ENCODE data around the gene RNF144B.

RNF144B gene

GRCh38 chr6:18424201-18424600 is 37.1 kb downstream of the RNF144B start:
- H2AFZ ChIP-seq (ENCODE audit: low read length): no peak overlapping the region
- no peak overlapping the region for H3K4me2 ChIP-seq (ENCODE audit: low read depth, low read length, poor library complexity, severe bottlenecking)
- H3K9ac ChIP-seq (ENCODE audit: low read depth, low read length, poor library complexity, severe bottlenecking): no peak overlapping the region
- H3K9me2 ChIP-seq (replicated peaks; ENCODE audit: low read depth, low read length): no peaks in the 10 kb centered on the region
- no peaks in the 10 kb centered on the region for H4K20me1 ChIP-seq (ENCODE audit: insufficient read depth, low read length, poor library complexity, severe bottlenecking)
- TF ChIP-seq EZH2phosphoT487 (IDR thresholded peaks at IDR 0.05; ENCODE audit: borderline replicate concordance): no peak
- TF ChIP-seq CTCF (conservative IDR thresholded peaks at IDR 0.05; ENCODE audit: low read length): no peak
- no peaks in the 10 kb centered on the region for H3K27me3 ChIP-seq (ENCODE audit: insufficient read depth, low read length, poor library complexity, severe bottlenecking)
- no peaks in the 10 kb centered on the region for H3K9me3 ChIP-seq (ENCODE audit: insufficient read depth, low read depth, low read length)
- H3F3A ChIP-seq (ENCODE audit: low read depth): no peaks in the 10 kb centered on the region
- H3K36me3 ChIP-seq (ENCODE audit: insufficient read depth, low read length): no peaks in the 10 kb centered on the region
- H3K4me3 ChIP-seq (ENCODE audit: low read length, poor library complexity, severe bottlenecking): no peak overlapping the region
- H3K4me1 ChIP-seq (ENCODE audit: insufficient read depth, low read length, poor library complexity, severe bottlenecking): no peaks in the 10 kb centered on the region
- H3K79me2 ChIP-seq (ENCODE audit: insufficient read depth, low read length): no peaks in the 10 kb centered on the region

- H3K4me2 ChIP-seq (ENCODE audit: low read depth, low read length, poor library complexity, severe bottlenecking): no peak overlapping the region
Observed at GRCh38 chr6:18425218-18425617, 38.1 kb downstream of the RNF144B start.

GRCh38 chr6:18427296-18427695 is 40.1 kb downstream of the RNF144B start:
- TF ChIP-seq CTCF (conservative IDR thresholded peaks at IDR 0.05; ENCODE audit: low read length): no peak
- no peak for TF ChIP-seq EZH2phosphoT487 (IDR thresholded peaks at IDR 0.05; ENCODE audit: borderline replicate concordance)
- Histone ChIP-seq H3F3A (ENCODE audit: low read depth) (no peaks in the 10 kb centered on the region), H3K4me3 (ENCODE audit: low read length, poor library complexity, severe bottlenecking) (no peak overlapping the region), H3K79me2 (ENCODE audit: insufficient read depth, low read length) (no peaks in the 10 kb centered on the region), H3K4me1 (ENCODE audit: insufficient read depth, low read length, poor library complexity, severe bottlenecking) (no peaks in the 10 kb centered on the region), H3K9me3 (ENCODE audit: insufficient read depth, low read depth, low read length) (no peaks in the 10 kb centered on the region), H3K9me2 (replicated peaks; ENCODE audit: low read depth, low read length) (no peaks in the 10 kb centered on the region), H3K36me3 (ENCODE audit: insufficient read depth, low read length) (no peaks in the 10 kb centered on the region), H3K4me2 (ENCODE audit: low read depth, low read length, poor library complexity, severe bottlenecking) (no peak overlapping the region), H2AFZ (ENCODE audit: low read length) (no peak overlapping the region), H3K27me3 (ENCODE audit: insufficient read depth, low read length, poor library complexity, severe bottlenecking) (no peaks in the 10 kb centered on the region), H4K20me1 (ENCODE audit: insufficient read depth, low read length, poor library complexity, severe bottlenecking) (no peaks in the 10 kb centered on the region), H3K9ac (ENCODE audit: low read depth, low read length, poor library complexity, severe bottlenecking) (no peak overlapping the region)

More at GRCh38 chr6:18425218-18425617, 38.1 kb downstream of the RNF144B start:
- Histone ChIP-seq H3K9me2 (replicated peaks; ENCODE audit: low read depth, low read length) (no peaks in the 10 kb centered on the region), H3K27me3 (ENCODE audit: insufficient read depth, low read length, poor library complexity, severe bottlenecking) (no peaks in the 10 kb centered on the region), H3K36me3 (ENCODE audit: insufficient read depth, low read length) (no peaks in the 10 kb centered on the region), H3K79me2 (ENCODE audit: insufficient read depth, low read length) (no peaks in the 10 kb centered on the region), H2AFZ (ENCODE audit: low read length) (no peak overlapping the region), H4K20me1 (ENCODE audit: insufficient read depth, low read length, poor library complexity, severe bottlenecking) (no peaks in the 10 kb centered on the region), H3K4me3 (ENCODE audit: low read length, poor library complexity, severe bottlenecking) (no peak overlapping the region), H3K4me1 (ENCODE audit: insufficient read depth, low read length, poor library complexity, severe bottlenecking) (no peaks in the 10 kb centered on the region), H3K9ac (ENCODE audit: low read depth, low read length, poor library complexity, severe bottlenecking) (no peak overlapping the region), H3K9me3 (ENCODE audit: insufficient read depth, low read depth, low read length) (no peaks in the 10 kb centered on the region), H3F3A (ENCODE audit: low read depth) (no peaks in the 10 kb centered on the region)
- TF ChIP-seq EZH2phosphoT487 (IDR thresholded peaks at IDR 0.05; ENCODE audit: borderline replicate concordance) (no peak), CTCF (conservative IDR thresholded peaks at IDR 0.05; ENCODE audit: low read length) (no peak)

Data from Loucy (cell line).